ENCODE results near the gene GAST. TPM values are rescaled to one million over a fixed set of nuclear protein-coding genes. Genes with fewer than 3 reads are reported as not detected.

Gene GAST
- total RNA-seq, 1 donor from 2014 or later = not detected

DNA sequence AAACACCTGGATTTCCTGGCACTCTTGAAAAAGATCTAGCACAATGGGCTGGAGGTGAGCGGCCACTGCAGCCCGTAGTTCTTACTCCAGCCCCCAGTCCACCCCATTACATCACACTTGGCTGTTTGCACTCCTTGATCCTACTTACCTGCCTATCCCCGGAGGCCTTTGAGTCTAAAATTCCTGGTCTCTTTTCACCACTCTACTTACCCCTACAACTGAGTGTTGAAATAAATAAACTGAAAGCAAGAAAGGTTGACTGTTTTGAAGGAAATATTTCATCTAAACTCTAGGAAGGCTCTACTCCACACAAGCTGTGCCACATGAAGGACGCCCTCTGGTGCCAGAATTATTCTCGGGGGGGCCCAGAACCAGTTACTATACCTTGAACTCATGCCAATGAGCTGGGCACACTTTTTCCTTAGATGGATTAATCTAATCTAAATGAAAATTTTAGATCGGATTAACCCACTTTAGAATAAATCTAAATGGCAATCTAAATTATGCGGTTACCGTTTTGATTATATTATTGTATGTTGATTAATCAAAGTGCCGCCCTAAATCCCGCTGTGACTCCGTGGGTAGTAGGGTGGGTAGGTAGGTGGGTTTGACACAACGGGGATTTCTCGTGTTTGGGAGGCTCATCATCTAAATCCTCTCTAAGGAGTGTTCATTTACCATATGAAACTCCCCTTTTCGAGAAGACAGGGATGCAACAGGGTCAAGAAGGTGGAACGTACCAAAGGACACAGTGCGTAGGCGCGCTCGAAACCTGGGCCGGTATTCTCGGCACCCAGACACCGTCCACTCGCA is 24.1 kb upstream of the GAST start:
- peaks cover 4% of the 10 kb centered on the region for H3K27me3 Mint-ChIP-seq (ENCODE audit: insufficient read depth, low read depth)
- Histone ChIP-seq H2AFZ (replicated peaks) (peak overlapping the region; percentile 58), H3K4me1 (peaks cover 19% of the 10 kb centered on the region), H3K36me3 (peaks cover 14% of the 10 kb centered on the region), H3K27ac (no peak overlapping the region), H3K4me3 (peak overlapping the region; percentile 91), H4K20me1 (ENCODE audit: low read depth) (peaks cover 34% of the 10 kb centered on the region), H3F3A (ENCODE audit: low read depth) (peaks cover 45% of the 10 kb centered on the region), H3K27me3 (no peaks in the 10 kb centered on the region), H3K79me2 (ENCODE audit: low read depth) (peaks cover 29% of the 10 kb centered on the region), H3K4me2 (peak overlapping the region; percentile 87), H3K9me3 (ENCODE audit: low read depth) (no peaks in the 10 kb centered on the region), H3K9ac (peak overlapping the region; percentile 7)
- peak overlapping the region; percentile 91 for H3K4me3 Mint-ChIP-seq
- no peak for DNase-seq (ENCODE audit: low spot score)
- H3K9me3 Mint-ChIP-seq = no peaks in the 10 kb centered on the region
- TF ChIP-seq EZH2 (IDR thresholded peaks at IDR 0.05) (no peak), EZH2phosphoT487 (IDR thresholded peaks at IDR 0.05) (no peak)
- TF ChIP-seq, protein P1, sequence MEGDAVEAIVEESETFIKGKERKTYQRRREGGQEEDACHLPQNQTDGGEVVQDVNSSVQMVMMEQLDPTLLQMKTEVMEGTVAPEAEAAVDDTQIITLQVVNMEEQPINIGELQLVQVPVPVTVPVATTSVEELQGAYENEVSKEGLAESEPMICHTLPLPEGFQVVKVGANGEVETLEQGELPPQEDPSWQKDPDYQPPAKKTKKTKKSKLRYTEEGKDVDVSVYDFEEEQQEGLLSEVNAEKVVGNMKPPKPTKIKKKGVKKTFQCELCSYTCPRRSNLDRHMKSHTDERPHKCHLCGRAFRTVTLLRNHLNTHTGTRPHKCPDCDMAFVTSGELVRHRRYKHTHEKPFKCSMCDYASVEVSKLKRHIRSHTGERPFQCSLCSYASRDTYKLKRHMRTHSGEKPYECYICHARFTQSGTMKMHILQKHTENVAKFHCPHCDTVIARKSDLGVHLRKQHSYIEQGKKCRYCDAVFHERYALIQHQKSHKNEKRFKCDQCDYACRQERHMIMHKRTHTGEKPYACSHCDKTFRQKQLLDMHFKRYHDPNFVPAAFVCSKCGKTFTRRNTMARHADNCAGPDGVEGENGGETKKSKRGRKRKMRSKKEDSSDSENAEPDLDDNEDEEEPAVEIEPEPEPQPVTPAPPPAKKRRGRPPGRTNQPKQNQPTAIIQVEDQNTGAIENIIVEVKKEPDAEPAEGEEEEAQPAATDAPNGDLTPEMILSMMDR (IDR thresholded peaks at IDR 0.05) = peak; percentile 29
- peaks cover 24% of the 10 kb centered on the region for H3K4me1 Mint-ChIP-seq
- peaks cover 30% of the 10 kb centered on the region for H3K36me3 Mint-ChIP-seq
- peak overlapping the region; percentile 38 for H3K27ac Mint-ChIP-seq

DNA sequence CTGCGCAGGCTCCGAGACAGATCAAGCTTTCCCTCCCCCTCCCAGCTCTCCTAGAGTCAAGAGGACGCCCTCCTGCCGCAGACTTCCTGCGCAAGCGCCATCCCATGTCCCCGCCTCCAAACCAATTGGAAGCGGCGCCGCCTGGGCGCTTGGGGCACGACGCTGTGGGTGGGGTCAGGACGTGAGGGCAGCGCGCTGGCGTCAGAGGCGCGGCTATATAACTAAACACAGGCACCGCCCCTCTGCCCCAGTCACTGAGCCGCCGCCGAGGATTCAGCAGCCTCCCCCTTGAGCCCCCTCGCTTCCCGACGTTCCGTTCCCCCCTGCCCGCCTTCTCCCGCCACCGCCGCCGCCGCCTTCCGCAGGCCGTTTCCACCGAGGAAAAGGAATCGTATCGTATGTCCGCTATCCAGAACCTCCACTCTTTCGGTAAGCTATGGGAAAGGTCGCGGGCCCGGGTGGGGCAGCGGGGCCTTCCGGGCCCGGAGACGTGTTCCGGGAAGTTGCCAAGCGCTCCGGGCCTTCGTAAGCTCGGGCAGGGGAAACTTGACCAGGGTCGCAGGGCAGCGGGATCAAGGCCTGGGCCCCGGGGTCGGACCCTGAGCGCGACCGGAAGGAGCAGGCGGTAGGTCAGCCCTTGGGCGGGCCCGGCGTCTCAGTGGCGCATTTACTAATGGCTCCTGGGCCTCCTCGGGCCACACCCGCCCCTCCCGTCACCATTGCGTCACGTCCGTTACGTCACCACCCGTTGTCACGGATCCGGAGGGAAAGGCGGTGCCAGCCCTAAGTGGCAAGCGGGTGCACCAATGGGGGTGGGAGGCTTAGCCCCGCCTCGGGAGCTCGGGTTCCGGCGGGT is 23.3 kb upstream of the GAST start, which contains the start of gene EIF1:
Gene EIF1 (plus strand): TSS at position 245 of the 856 bp plus-strand sequence. CDS start 154 bp downstream, at position 399.
- H3K27ac Mint-ChIP-seq = peak within 1 kb of the TSS; percentile 94
- DNase-seq (ENCODE audit: low spot score) = peak; percentile 100
- peak within 1 kb of the TSS; percentile 91 for H3K4me3 Mint-ChIP-seq
- Histone ChIP-seq H3F3A (ENCODE audit: low read depth) (peaks cover 53% of the 10 kb centered on the region), H3K27me3 (no peaks in the 10 kb centered on the region), H3K4me3 (peak within 1 kb of the TSS; percentile 91), H3K4me1 (peaks cover 14% of the 10 kb centered on the region), H3K9ac (peak within 1 kb of the TSS; percentile 95), H2AFZ (replicated peaks) (peak within 1 kb of the TSS; percentile 58), H3K4me2 (peak within 1 kb of the TSS; percentile 87), H4K20me1 (ENCODE audit: low read depth) (peaks cover 34% of the 10 kb centered on the region), H3K9me3 (ENCODE audit: low read depth) (no peaks in the 10 kb centered on the region), H3K79me2 (ENCODE audit: low read depth) (peaks cover 29% of the 10 kb centered on the region), H3K27ac (peak within 1 kb of the TSS; percentile 94), H3K36me3 (peaks cover 14% of the 10 kb centered on the region)
- H3K36me3 Mint-ChIP-seq = peaks cover 30% of the 10 kb centered on the region
- peaks cover under 1% of the 10 kb centered on the region for H3K27me3 Mint-ChIP-seq (ENCODE audit: insufficient read depth, low read depth)
- H3K9me3 Mint-ChIP-seq = no peaks in the 10 kb centered on the region
- TF ChIP-seq, protein P1 (IDR thresholded peaks at IDR 0.05) = no peak
- no peak for TF ChIP-seq EZH2 (IDR thresholded peaks at IDR 0.05)
- TF ChIP-seq EZH2phosphoT487 (IDR thresholded peaks at IDR 0.05) = no peak
- peaks cover 15% of the 10 kb centered on the region for H3K4me1 Mint-ChIP-seq

DNA sequence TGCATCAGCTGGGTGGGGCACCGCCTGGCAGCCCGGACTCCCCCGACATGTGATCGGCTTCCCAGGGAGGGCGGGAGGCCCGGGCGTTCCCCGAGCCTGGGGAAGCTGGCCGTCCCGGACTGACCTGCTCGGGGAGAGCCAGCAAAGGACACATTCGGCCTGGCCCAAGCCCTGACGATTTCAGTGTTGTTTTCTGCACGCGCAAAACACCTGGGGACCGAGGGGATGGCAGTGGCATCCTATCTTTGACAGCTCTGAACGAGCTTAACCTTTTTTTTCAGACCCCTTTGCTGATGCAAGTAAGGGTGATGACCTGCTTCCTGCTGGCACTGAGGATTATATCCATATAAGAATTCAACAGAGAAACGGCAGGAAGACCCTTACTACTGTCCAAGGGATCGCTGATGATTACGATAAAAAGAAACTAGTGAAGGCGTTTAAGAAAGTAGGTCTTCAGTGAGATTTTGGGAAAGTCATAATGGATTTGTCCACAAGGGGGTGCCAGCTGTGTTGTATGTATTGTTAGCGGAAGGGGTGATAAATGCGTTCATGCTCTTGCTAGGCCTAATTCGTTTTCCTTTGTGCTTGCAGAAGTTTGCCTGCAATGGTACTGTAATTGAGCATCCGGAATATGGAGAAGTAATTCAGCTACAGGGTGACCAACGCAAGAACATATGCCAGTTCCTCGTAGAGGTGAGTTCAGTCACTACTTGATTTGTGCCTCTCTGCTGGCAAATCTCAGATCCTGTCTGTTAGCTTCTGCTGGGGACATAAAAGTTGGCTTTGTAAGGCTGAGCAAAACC is 22.4 kb upstream of the GAST start:
- H3K9me3 Mint-ChIP-seq = no peaks in the 10 kb centered on the region
- H3K36me3 ChIP-seq = peaks cover 14% of the 10 kb centered on the region
- H4K20me1 ChIP-seq (ENCODE audit: low read depth) = peaks cover 34% of the 10 kb centered on the region
- no peak for TF ChIP-seq EZH2 (IDR thresholded peaks at IDR 0.05)
- no peak for TF ChIP-seq EZH2phosphoT487 (IDR thresholded peaks at IDR 0.05)
- TF ChIP-seq, protein P1 (IDR thresholded peaks at IDR 0.05) = peak; percentile 83
- peaks cover 10% of the 10 kb centered on the region for H3K4me1 Mint-ChIP-seq
- peak overlapping the region; percentile 86 for H3K4me2 ChIP-seq
- H3K4me3 ChIP-seq = peak overlapping the region; percentile 91
- no peaks in the 10 kb centered on the region for H3K27me3 ChIP-seq
- no peak overlapping the region for H2AFZ ChIP-seq (replicated peaks)
- H3K27ac ChIP-seq = peak overlapping the region; percentile 86
- H3K27me3 Mint-ChIP-seq (ENCODE audit: insufficient read depth, low read depth) = no peaks in the 10 kb centered on the region
- peak overlapping the region; percentile 67 for H3K27ac Mint-ChIP-seq
- H3K9ac ChIP-seq = peak overlapping the region; percentile 82
- H3K9me3 ChIP-seq (ENCODE audit: low read depth) = no peaks in the 10 kb centered on the region
- peaks cover 61% of the 10 kb centered on the region for H3F3A ChIP-seq (ENCODE audit: low read depth)
- H3K79me2 ChIP-seq (ENCODE audit: low read depth) = peaks cover 29% of the 10 kb centered on the region
- H3K4me1 ChIP-seq = peaks cover 14% of the 10 kb centered on the region
- DNase-seq (ENCODE audit: low spot score) = peak; percentile 72
- peaks cover 30% of the 10 kb centered on the region for H3K36me3 Mint-ChIP-seq
- peak overlapping the region; percentile 91 for H3K4me3 Mint-ChIP-seq
